IPS DF 6.9 (cell line): ENCODE data around the gene PLA2G4B.

ENCODE experiments used
- DNase-seq: peaks from one replicate; pipeline ENCODE4 v3.0.0-alpha.2; 2013; ENCODE audit warnings: low read depth, low spot score
- H3K27ac ChIP-seq: one replicate; pipeline ENCODE4 v1.5.1; 2013; ENCODE audit warnings: low read length, control low read depth
- H3K27me3 ChIP-seq: 2 replicates; pipeline ENCODE4 v1.6.1; 2013; ENCODE audit warnings: mild to moderate bottlenecking, low read length; ENCODE audit not compliant: control insufficient read depth, insufficient read depth
- H3K36me3 ChIP-seq: 2 replicates; pipeline ENCODE4 v1.6.1; 2013; ENCODE audit warnings: low read length; ENCODE audit not compliant: control insufficient read depth, insufficient read depth
- H3K4me1 ChIP-seq: 2 replicates; pipeline ENCODE4 v1.6.1; 2013; ENCODE audit warnings: low read length; ENCODE audit not compliant: control insufficient read depth, insufficient read depth
- H3K4me3 ChIP-seq: 2 replicates; pipeline ENCODE4 v1.5.1; 2013; ENCODE audit warnings: mild to moderate bottlenecking, low read length
- H3K9me3 ChIP-seq: 2 replicates; pipeline ENCODE4 v1.6.1; 2013; ENCODE audit warnings: low read length, inconsistent platforms; ENCODE audit not compliant: control insufficient read depth, insufficient read depth
- WGBS: extraction: QIAGEN DNeasy Blood & Tissue Kit; methylation state at CpG from one replicate; pipeline ENCODE4 v1.1.7; 2013; ENCODE audit warnings: mixed read lengths, missing lambda C conversion rate; ENCODE audit not compliant: insufficient read length, insufficient coverage; 5-methylcytosine and 5-hydroxymethylcytosine counted together

Gene PLA2G4B

GRCh38 chr15:41838400-41838897, at the start of gene PLA2G4B:
TSS of gene PLA2G4B (plus strand) at chr15:41838847. CDS start at chr15:41838914, 67 bp downstream.
- H3K4me1 ChIP-seq, result no peaks in the 10 kb centered on the region
- no peak within 1 kb of the TSS for H3K4me3 ChIP-seq
- no peaks in the 10 kb centered on the region for H3K9me3 ChIP-seq
- WGBS, result no CpG with 5 or more reads among the region's 6 CpGs
- H3K27me3 ChIP-seq, result no peaks in the 10 kb centered on the region
- DNase-seq, result no peak
- H3K36me3 ChIP-seq, result no peaks in the 10 kb centered on the region; the same call in 1 of the 2 replicates
- H3K27ac ChIP-seq, result no peak within 1 kb of the TSS

GRCh38 chr15:41789236-41789635, 49.4 kb upstream of the PLA2G4B start:
- Histone ChIP-seq H3K9me3 (no peaks in the 10 kb centered on the region), H3K27me3 (no peaks in the 10 kb centered on the region), H3K36me3 (no peaks in the 10 kb centered on the region), H3K4me1 (peaks cover 10% of the 10 kb centered on the region), H3K27ac (no peak overlapping the region), H3K4me3 (no peak overlapping the region)
- no CpG with 5 or more reads among the region's 4 CpGs for WGBS
- DNase-seq, result no peak

- no peaks in the 10 kb centered on the region for H3K9me3 ChIP-seq
- DNase-seq, result no peak
- H3K4me3 ChIP-seq, result no peak overlapping the region
- H3K27ac ChIP-seq, result no peak overlapping the region
- no peaks in the 10 kb centered on the region for H3K36me3 ChIP-seq
- peaks cover 10% of the 10 kb centered on the region for H3K4me1 ChIP-seq
- no peaks in the 10 kb centered on the region for H3K27me3 ChIP-seq
These were observed 49.0 kb upstream of the PLA2G4B start for GRCh38 chr15:41789662-41790061.

GRCh38 chr15:41790169-41790568, 48.5 kb upstream of the PLA2G4B start:
- WGBS, result no CpG with 5 or more reads among the region's 3 CpGs
- no peak for DNase-seq
- peaks cover 10% of the 10 kb centered on the region for H3K4me1 ChIP-seq
- no peaks in the 10 kb centered on the region for H3K27me3 ChIP-seq
- no peaks in the 10 kb centered on the region for H3K9me3 ChIP-seq
- no peaks in the 10 kb centered on the region for H3K36me3 ChIP-seq
- no peak overlapping the region for H3K4me3 ChIP-seq
- H3K27ac ChIP-seq, result no peak overlapping the region

GRCh38 chr15:41790756-41791546, 47.7 kb upstream of the PLA2G4B start:
- no CpG with 5 or more reads among the region's 5 CpGs for WGBS
- Histone ChIP-seq H3K4me3 (no peak overlapping the region), H3K4me1 (peaks cover 10% of the 10 kb centered on the region), H3K9me3 (no peaks in the 10 kb centered on the region), H3K27me3 (no peaks in the 10 kb centered on the region), H3K36me3 (no peaks in the 10 kb centered on the region), H3K27ac (no peak overlapping the region)
- DNase-seq, result no peak

- H3K27me3 ChIP-seq, result no peaks in the 10 kb centered on the region
- H3K4me3 ChIP-seq, result no peak overlapping the region
- H3K36me3 ChIP-seq, result no peaks in the 10 kb centered on the region
- no peak for DNase-seq
- H3K27ac ChIP-seq, result no peak overlapping the region
- no peaks in the 10 kb centered on the region for H3K9me3 ChIP-seq
- no CpG with 5 or more reads among the region's 4 CpGs for WGBS
- peaks cover 10% of the 10 kb centered on the region for H3K4me1 ChIP-seq
These were observed 47.1 kb upstream of the PLA2G4B start for GRCh38 chr15:41791547-41791937.

- Histone ChIP-seq H3K27ac (no peak overlapping the region), H3K27me3 (no peaks in the 10 kb centered on the region), H3K9me3 (no peaks in the 10 kb centered on the region), H3K4me1 (peaks cover 10% of the 10 kb centered on the region), H3K4me3 (no peak overlapping the region), H3K36me3 (no peaks in the 10 kb centered on the region)
- no CpG with 5 or more reads among the region's 5 CpGs for WGBS
- DNase-seq, result no peak
These were observed 46.5 kb upstream of the PLA2G4B start for GRCh38 chr15:41792000-41792637.

- WGBS, result no CpG with 5 or more reads among the region's 4 CpGs
- no peak overlapping the region for H3K27ac ChIP-seq
- H3K36me3 ChIP-seq, result no peaks in the 10 kb centered on the region
- H3K9me3 ChIP-seq, result no peaks in the 10 kb centered on the region
- H3K27me3 ChIP-seq, result no peaks in the 10 kb centered on the region
- DNase-seq, result no peak
- no peak overlapping the region for H3K4me3 ChIP-seq
- H3K4me1 ChIP-seq, result peaks cover 10% of the 10 kb centered on the region
These were observed 44.6 kb upstream of the PLA2G4B start for GRCh38 chr15:41794081-41794480.

GRCh38 chr15:41795996-41796856, 42.4 kb upstream of the PLA2G4B start:
- no peaks in the 10 kb centered on the region; the same call in 1 of the 2 replicates for H3K27me3 ChIP-seq
- H3K9me3 ChIP-seq, result no peaks in the 10 kb centered on the region
- H3K27ac ChIP-seq, result no peak overlapping the region
- WGBS, result no CpG with 5 or more reads among the region's 10 CpGs
- DNase-seq, result no peak
- H3K4me3 ChIP-seq, result no peak overlapping the region
- H3K36me3 ChIP-seq, result no peaks in the 10 kb centered on the region
- peaks cover 3% of the 10 kb centered on the region for H3K4me1 ChIP-seq

GRCh38 chr15:41797201-41797944, 41.3 kb upstream of the PLA2G4B start:
- H3K27ac ChIP-seq, result no peak overlapping the region
- H3K27me3 ChIP-seq, result no peaks in the 10 kb centered on the region; the same call in 1 of the 2 replicates
- no peak for DNase-seq
- no peaks in the 10 kb centered on the region for H3K36me3 ChIP-seq
- no peak overlapping the region for H3K4me3 ChIP-seq
- no CpG with 5 or more reads among the region's 8 CpGs for WGBS
- H3K4me1 ChIP-seq, result no peaks in the 10 kb centered on the region
- no peaks in the 10 kb centered on the region for H3K9me3 ChIP-seq
